OCI-LY1 (cell line): ENCODE measurements around the gene SYNCRIP.
"Not testable (repeated sequence)": the region's sequence is repeated elsewhere in the genome, so short reads cannot be mapped to it uniquely, and the experiment has no call there.

Experiments used
- H2AFZ ChIP-seq: fragments of 200-600 bp; sonication (generic), shearing (Covaris generic); 2 replicates; pipeline ENCODE4 v1.6.0; 2014; ENCODE audit warnings: antibody characterized with exemption, mild to moderate bottlenecking, low read length
- H3F3A ChIP-seq: fragments of 200-600 bp; sonication (generic), shearing (Covaris generic); 2 replicates; pipeline ENCODE4 v1.6.0; 2014; ENCODE audit warnings: mild to moderate bottlenecking, antibody characterized with exemption, low read length, moderate library complexity; ENCODE audit not compliant: insufficient read depth
- H3K27ac ChIP-seq: fragments of 200-600 bp; sonication (generic); 2 replicates; pipeline ENCODE4 v1.5.1; 2014; ENCODE audit warnings: low read length, mixed run types, mild to moderate bottlenecking, low read depth; ENCODE audit not compliant: poor library complexity, severe bottlenecking
- H3K27me3 ChIP-seq: fragments of 200-600 bp; sonication (generic); 2 replicates; pipeline ENCODE4 v1.6.0; 2014; ENCODE audit warnings: antibody characterized with exemption, mild to moderate bottlenecking, low read length, moderate library complexity; ENCODE audit not compliant: insufficient read depth
- H3K36me3 ChIP-seq: fragments of 200-600 bp; sonication (generic); 2 replicates; pipeline ENCODE4 v1.6.1; 2014; ENCODE audit warnings: mild to moderate bottlenecking, antibody characterized with exemption, low read length, moderate library complexity, mixed read lengths; ENCODE audit not compliant: insufficient read depth
- H3K4me1 ChIP-seq: fragments of 200-600 bp; sonication (generic); 2 replicates; pipeline ENCODE4 v1.5.1; 2014; ENCODE audit warnings: mild to moderate bottlenecking, low read length, moderate library complexity; ENCODE audit not compliant: insufficient read depth, severe bottlenecking
- H3K4me2 ChIP-seq: fragments of 200-600 bp; sonication (generic), shearing (Covaris generic); 2 replicates; pipeline ENCODE4 v1.6.1; 2014; ENCODE audit warnings: low read length
- H3K4me3 ChIP-seq: fragments of 200-600 bp; sonication (generic); 2 replicates; pipeline ENCODE4 v1.5.1; 2014; ENCODE audit warnings: low read length, low read depth, mild to moderate bottlenecking, mixed read lengths; ENCODE audit not compliant: poor library complexity, severe bottlenecking
- H3K79me2 ChIP-seq: fragments of 200-600 bp; shearing (Covaris generic); 2 replicates; pipeline ENCODE4 v1.6.1; 2016; ENCODE audit warnings: mixed run types, low read length, mixed read lengths; ENCODE audit not compliant: insufficient read depth
- H3K9ac ChIP-seq: fragments of 200-600 bp; sonication (generic), shearing (Covaris generic); 2 replicates; pipeline ENCODE4 v1.6.1; 2014; ENCODE audit warnings: mild to moderate bottlenecking, low read length, mixed read lengths
- H3K9me2 ChIP-seq: fragments of 200-600 bp; sonication (generic), shearing (Covaris generic); 2 replicates; pipeline ENCODE4 v1.6.1; 2014; ENCODE audit warnings: low read depth, mild to moderate bottlenecking, low read length, mixed read lengths
- H3K9me3 ChIP-seq: fragments of 200-600 bp; shearing (Covaris generic); 2 replicates; pipeline ENCODE4 v1.6.1; 2014; ENCODE audit warnings: low read length, mixed read lengths
- H4K20me1 ChIP-seq: fragments of 200-600 bp; sonication (generic), shearing (Covaris generic); 2 replicates; pipeline ENCODE4 v1.6.0; 2016; ENCODE audit warnings: mild to moderate bottlenecking, low read length; ENCODE audit not compliant: insufficient read depth
- CTCF ChIP-seq: fragments of 200-600 bp; sonication (generic), shearing (Covaris generic); IDR thresholded peaks from 2 replicates; pipeline ENCODE4 v1.5.1; 2017; ENCODE audit warnings: mild to moderate bottlenecking, antibody characterized with exemption, low read length, moderate library complexity, mixed read lengths
- EZH2 ChIP-seq: fragments of 200-600 bp; sonication (generic), shearing (Covaris generic); IDR thresholded peaks from 2 replicates; pipeline ENCODE4 v1.8.0; 2017; ENCODE audit warnings: borderline replicate concordance, mixed run types, mild to moderate bottlenecking, antibody characterized with exemption, low read length, moderate library complexity, mixed read lengths

SYNCRIP gene

GRCh38 chr6:85568411-85568810, 74.3 kb downstream of the SYNCRIP start:
- no peak overlapping the region for H3K4me2 ChIP-seq
- no peak overlapping the region for H3K4me3 ChIP-seq
- H3K36me3 ChIP-seq, result peaks cover 67% of the 10 kb centered on the region
- no peak overlapping the region for H2AFZ ChIP-seq
- no peaks in the 10 kb centered on the region for H3K9me2 ChIP-seq
- H4K20me1 ChIP-seq, result no peaks in the 10 kb centered on the region
- no peaks in the 10 kb centered on the region for H3F3A ChIP-seq
- no peak overlapping the region for H3K27ac ChIP-seq
- no peaks in the 10 kb centered on the region for H3K27me3 ChIP-seq
- no peak overlapping the region for H3K9ac ChIP-seq
- no peaks in the 10 kb centered on the region for H3K9me3 ChIP-seq
- H3K4me1 ChIP-seq, result no peaks in the 10 kb centered on the region
- no peak for TF ChIP-seq EZH2
- TF ChIP-seq CTCF, result no peak
- no peaks in the 10 kb centered on the region for H3K79me2 ChIP-seq

- Histone ChIP-seq H3K27ac (no peak overlapping the region), H3K9ac (no peak overlapping the region), H2AFZ (no peak overlapping the region), H4K20me1 (no peaks in the 10 kb centered on the region), H3K4me1 (no peaks in the 10 kb centered on the region), H3K9me2 (no peaks in the 10 kb centered on the region), H3K36me3 (peaks cover 55% of the 10 kb centered on the region), H3K9me3 (no peaks in the 10 kb centered on the region), H3F3A (no peaks in the 10 kb centered on the region), H3K4me3 (no peak overlapping the region), H3K79me2 (no peaks in the 10 kb centered on the region), H3K27me3 (no peaks in the 10 kb centered on the region), H3K4me2 (no peak overlapping the region)
- TF ChIP-seq CTCF (no peak), EZH2 (no peak)
These were observed 77.0 kb downstream of the SYNCRIP start for GRCh38 chr6:85565736-85566135.

GRCh38 chr6:85564223-85564622, 78.5 kb downstream of the SYNCRIP start:
- not testable (repeated sequence) for H3K79me2 ChIP-seq, H3K9me3 ChIP-seq, H3K27me3 ChIP-seq, H3K27ac ChIP-seq, H3K4me3 ChIP-seq, H3F3A ChIP-seq, H3K9ac ChIP-seq, H3K4me2 ChIP-seq, H2AFZ ChIP-seq, H3K9me2 ChIP-seq, H4K20me1 ChIP-seq, H3K4me1 ChIP-seq
- peaks cover 55% of the 10 kb centered on the region for H3K36me3 ChIP-seq
